IMR-90 (cell line): Measurements from ENCODE around the gene MICALL2.

Experiments used
- BHLHE40 ChIP-seq: fragments of 150-350 bp; IDR thresholded peaks from 2 replicates; pipeline ENCODE4 v1.6.1; 2016; ENCODE audit warnings: mild to moderate bottlenecking, low read depth, low read length
- CHD1 ChIP-seq: IDR thresholded peaks from 2 replicates; pipeline ENCODE4 v1.6.1; 2012; ENCODE audit warnings: low read depth, low read length, improper control_type of control experiment
- FOS ChIP-seq: fragments of 150-350 bp; IDR thresholded peaks from 2 replicates; pipeline ENCODE4 v1.6.1; 2016; ENCODE audit warnings: low read depth, low read length
- MXI1 ChIP-seq: IDR thresholded peaks from 2 replicates; pipeline ENCODE4 v1.6.1; 2012; ENCODE audit warnings: low read depth, mild to moderate bottlenecking, low read length, moderate library complexity, borderline replicate concordance
- POLR2A ChIP-seq: IDR thresholded peaks from 2 replicates; pipeline ENCODE4 v1.6.1; 2012; ENCODE audit warnings: mild to moderate bottlenecking, low read depth, low read length
- RAD21 ChIP-seq: IDR thresholded peaks from 2 replicates; pipeline ENCODE4 v1.6.1; 2012; ENCODE audit warnings: low read length, improper control_type of control experiment
- RCOR1 ChIP-seq: IDR thresholded peaks from 2 replicates; pipeline ENCODE4 v1.6.1; 2012; ENCODE audit warnings: mild to moderate bottlenecking, low read length, improper control_type of control experiment; ENCODE audit not compliant: insufficient replicate concordance
- SMC3 ChIP-seq: fragments of 150-350 bp; IDR thresholded peaks from 2 replicates; pipeline ENCODE4 v1.6.1; 2016; ENCODE audit warnings: low read depth, mild to moderate bottlenecking, antibody characterized with exemption, low read length, moderate library complexity
- TF ChIP-seq, protein P1 (sequence below): conservative IDR thresholded peaks from 2 replicates; pipeline ENCODE4 v1.5.1; 2012; ENCODE audit warnings: mild to moderate bottlenecking, low read depth, low read length, improper control_type of control experiment
- TF ChIP-seq, protein P2 (sequence below): fragments of 150-350 bp; IDR thresholded peaks from 2 replicates; pipeline ENCODE4 v1.6.1; 2017; ENCODE audit warnings: mild to moderate bottlenecking, antibody characterized with exemption, low read length, low read depth

DNA sequence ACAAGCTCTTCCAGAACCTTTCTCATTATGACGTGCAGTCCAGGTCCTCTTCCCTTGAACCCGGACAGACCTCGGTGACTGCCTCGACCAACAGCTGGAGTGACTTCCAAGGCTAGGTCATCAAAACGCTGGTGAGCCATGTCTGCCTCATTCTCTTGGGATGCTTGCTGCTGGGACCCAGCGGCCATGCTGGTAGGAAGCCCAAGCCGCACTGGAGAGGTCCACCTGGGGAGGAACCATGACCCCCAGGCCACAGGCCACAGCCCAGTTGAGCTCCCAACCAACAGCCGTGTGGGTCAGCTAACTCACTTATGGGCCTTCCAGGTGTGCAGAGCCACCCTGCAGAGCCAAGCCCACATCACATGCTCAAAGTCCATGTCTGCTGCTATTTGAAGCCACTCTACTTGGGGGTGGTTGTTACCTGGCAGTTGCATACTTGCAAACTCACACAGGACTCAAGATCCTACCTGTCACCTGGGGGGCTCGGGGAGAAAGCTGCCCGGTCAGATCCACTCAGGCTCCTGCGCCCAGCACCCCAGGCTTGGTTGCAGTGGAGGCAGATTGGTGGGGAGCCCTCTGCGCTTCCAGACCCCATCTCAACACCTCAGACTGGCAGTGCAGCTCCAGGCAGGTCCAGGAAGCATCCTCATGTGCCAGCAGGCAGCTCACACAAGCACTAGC, 57.0 kb downstream of the MICALL2 start:
- TF ChIP-seq FOS (no peak), POLR2A (no peak), RAD21 (no peak), SMC3 (no peak), CHD1 (no peak), BHLHE40 (no peak), MXI1 (no peak), RCOR1 (no peak)
- TF ChIP-seq, protein P1, sequence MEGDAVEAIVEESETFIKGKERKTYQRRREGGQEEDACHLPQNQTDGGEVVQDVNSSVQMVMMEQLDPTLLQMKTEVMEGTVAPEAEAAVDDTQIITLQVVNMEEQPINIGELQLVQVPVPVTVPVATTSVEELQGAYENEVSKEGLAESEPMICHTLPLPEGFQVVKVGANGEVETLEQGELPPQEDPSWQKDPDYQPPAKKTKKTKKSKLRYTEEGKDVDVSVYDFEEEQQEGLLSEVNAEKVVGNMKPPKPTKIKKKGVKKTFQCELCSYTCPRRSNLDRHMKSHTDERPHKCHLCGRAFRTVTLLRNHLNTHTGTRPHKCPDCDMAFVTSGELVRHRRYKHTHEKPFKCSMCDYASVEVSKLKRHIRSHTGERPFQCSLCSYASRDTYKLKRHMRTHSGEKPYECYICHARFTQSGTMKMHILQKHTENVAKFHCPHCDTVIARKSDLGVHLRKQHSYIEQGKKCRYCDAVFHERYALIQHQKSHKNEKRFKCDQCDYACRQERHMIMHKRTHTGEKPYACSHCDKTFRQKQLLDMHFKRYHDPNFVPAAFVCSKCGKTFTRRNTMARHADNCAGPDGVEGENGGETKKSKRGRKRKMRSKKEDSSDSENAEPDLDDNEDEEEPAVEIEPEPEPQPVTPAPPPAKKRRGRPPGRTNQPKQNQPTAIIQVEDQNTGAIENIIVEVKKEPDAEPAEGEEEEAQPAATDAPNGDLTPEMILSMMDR = no peak
- TF ChIP-seq, protein P2, sequence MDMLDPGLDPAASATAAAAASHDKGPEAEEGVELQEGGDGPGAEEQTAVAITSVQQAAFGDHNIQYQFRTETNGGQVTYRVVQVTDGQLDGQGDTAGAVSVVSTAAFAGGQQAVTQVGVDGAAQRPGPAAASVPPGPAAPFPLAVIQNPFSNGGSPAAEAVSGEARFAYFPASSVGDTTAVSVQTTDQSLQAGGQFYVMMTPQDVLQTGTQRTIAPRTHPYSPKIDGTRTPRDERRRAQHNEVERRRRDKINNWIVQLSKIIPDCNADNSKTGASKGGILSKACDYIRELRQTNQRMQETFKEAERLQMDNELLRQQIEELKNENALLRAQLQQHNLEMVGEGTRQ = no peak
